GM18505 (cell line): ENCODE data around the gene MPZL2.

Experiments
- ATAC-seq: cut with Tn5 transposase; IDR thresholded peaks from one replicate; pipeline ENCODE4 v1.9.1; 2021; ENCODE audit not compliant: unreplicated experiment
- POLR2A ChIP-seq: IDR thresholded peaks from 4 replicates; pipeline ENCODE4 v1.6.1; 2011; ENCODE audit warnings: borderline replicate concordance; ENCODE audit not compliant: insufficient read depth, insufficient read length; ENCODE audit errors: extremely low read depth

Gene MPZL2

DNA sequence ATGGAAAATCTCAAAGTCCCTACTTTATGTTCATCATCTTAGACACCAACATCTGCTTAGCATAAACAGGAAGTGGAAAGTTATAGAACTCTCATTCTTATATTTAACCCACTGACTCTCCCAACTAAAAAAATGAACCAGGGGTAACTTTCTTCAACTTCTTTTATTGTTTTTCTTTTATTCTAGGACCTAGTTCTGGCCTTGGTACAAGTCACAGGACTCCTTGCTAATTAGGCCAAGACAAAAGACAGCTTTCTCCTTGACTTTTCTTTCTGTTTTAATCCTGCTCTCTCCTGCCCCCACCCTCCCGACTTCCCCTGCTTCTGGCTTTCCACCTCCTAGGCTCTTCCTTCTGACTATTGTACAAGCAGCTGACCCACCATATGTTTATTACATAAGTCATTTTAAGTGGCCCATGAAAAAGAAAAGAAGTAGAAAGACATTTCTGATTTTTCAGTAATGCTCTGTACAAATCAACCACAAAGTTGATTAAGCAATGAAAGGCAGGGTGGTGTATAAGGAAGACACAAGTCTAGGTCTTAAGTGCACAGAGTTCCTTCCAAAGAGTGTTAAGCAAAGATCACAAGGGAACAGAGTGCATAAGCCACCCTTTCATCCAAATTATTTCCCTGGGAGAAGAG lies 57.6 kb downstream of the MPZL2 start:
- no peak for ATAC-seq
- TF ChIP-seq POLR2A, result no peak

DNA sequence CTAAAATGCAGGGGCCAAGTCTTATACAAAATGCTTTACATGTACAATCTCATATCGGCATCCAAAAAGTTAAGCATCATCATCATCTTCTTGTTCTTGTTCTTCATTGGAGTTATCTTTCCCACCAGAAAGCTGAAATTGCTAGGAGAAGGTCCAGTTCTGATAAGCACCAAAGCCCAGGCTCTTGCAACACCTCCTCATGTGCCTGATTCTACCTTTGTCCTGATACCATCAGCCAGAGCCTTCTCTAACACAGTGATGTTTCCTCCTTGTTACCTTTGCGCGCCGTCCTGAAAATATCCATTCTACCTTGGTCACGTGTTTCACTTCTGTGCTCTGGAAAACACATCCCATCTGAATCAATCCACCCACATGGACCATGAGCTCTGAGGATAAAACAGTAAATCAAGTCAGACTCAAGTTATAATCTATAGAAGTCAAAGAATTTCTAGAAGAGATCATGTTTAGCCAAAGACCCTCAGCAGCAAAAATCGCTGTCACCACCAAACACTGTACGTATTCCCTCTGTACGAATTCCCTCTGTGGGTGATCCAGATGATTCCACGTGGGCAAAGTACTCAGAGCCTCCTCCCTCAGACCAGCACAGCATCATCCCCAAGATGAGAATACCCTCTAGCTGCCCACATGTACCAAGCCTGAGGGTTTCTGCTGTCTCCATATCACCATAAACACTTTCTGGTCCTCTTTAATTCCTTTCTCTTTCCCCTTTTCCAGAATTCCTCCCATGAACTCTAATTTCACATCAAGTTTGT lies 58.3 kb downstream of the MPZL2 start:
- TF ChIP-seq POLR2A, result no peak
- no peak for ATAC-seq
